WTC11 (cell line): ENCODE results near the gene LCAT. TPM values are rescaled to one million over a fixed set of nuclear protein-coding genes. Genes with fewer than 3 reads are reported as not detected.
"Not testable (repeated sequence)": the region's sequence is repeated elsewhere in the genome, so short reads cannot be mapped to it uniquely, and the experiment has no call there.

Experiments used
- ATAC-seq: fragments of 200-7000 bp; cut with Tn5 transposase; 2 replicates; pipeline ENCODE4 v1.10.0; 2021; ENCODE audit warnings: mild to moderate bottlenecking, moderate library complexity
- CTCF ChIA-PET: fragments of 300-600 bp; sonication (Branson Sonifier 250); formaldehyde crosslinking; loops from one replicate; lab custom pipeline; 2021; ENCODE audit warnings: antibody characterized with exemption; lab: Charles Lee
- POLR2A ChIA-PET: fragments of 350-600 bp; sonication (Branson Sonifier 250); formaldehyde crosslinking; loops from one replicate; lab custom pipeline; 2021; ENCODE audit warnings: antibody characterized with exemption; lab: Charles Lee
- DNase-seq: peaks from one replicate; pipeline ENCODE4 v3.0.0; 2021; ENCODE audit warnings: low spot score
- H3K27ac Mint-ChIP-seq: 2 replicates; pipeline ENCODE4 v1.8.0; 2021; ENCODE audit warnings: mixed read lengths
- H3K27me3 Mint-ChIP-seq: 2 replicates; pipeline ENCODE4 v1.8.0; 2021; ENCODE audit warnings: low read depth, mild to moderate bottlenecking, moderate library complexity, mixed read lengths
- H3K36me3 Mint-ChIP-seq: 2 replicates; pipeline ENCODE4 v1.8.0; 2021; ENCODE audit warnings: mixed read lengths
- H3K4me1 Mint-ChIP-seq: 2 replicates; pipeline ENCODE4 v1.8.0; 2022; ENCODE audit warnings: mixed read lengths
- H3K4me3 Mint-ChIP-seq: 2 replicates; pipeline ENCODE4 v1.8.0; 2021; ENCODE audit warnings: mild to moderate bottlenecking, moderate library complexity, mixed read lengths
- H3K9me3 Mint-ChIP-seq: 2 replicates; pipeline ENCODE4 v1.8.0; 2021; ENCODE audit warnings: mixed read lengths
- E2F5 ChIP-seq: sonication (generic); formaldehyde crosslinking; IDR thresholded peaks from 2 replicates; pipeline ENCODE4 v1.8.1; 2022; ENCODE audit warnings: mild to moderate bottlenecking, moderate library complexity, missing genetic modification reagents
- ELF4 ChIP-seq: sonication (generic); formaldehyde crosslinking; IDR thresholded peaks from 2 replicates; pipeline ENCODE4 v1.8.1; 2022; ENCODE audit warnings: low read depth, mild to moderate bottlenecking, moderate library complexity, missing genetic modification reagents
- EMX1 ChIP-seq: fragments of 250-450 bp; sonication (Bioruptor Pico); IDR thresholded peaks from 2 replicates; pipeline ENCODE4 v1.8.0; 2021; ENCODE audit warnings: mild to moderate bottlenecking
- ESRRA ChIP-seq: sonication (generic); formaldehyde crosslinking; IDR thresholded peaks from 2 replicates; pipeline ENCODE4 v1.8.1; 2022; ENCODE audit warnings: mild to moderate bottlenecking, missing genetic modification reagents, borderline replicate concordance
- FOXJ3 ChIP-seq: sonication (generic); formaldehyde crosslinking; IDR thresholded peaks from 2 replicates; pipeline ENCODE4 v1.9.0; 2021; ENCODE audit warnings: missing genetic modification reagents, mild to moderate bottlenecking, borderline replicate concordance
- GABPB1 ChIP-seq: sonication (generic); formaldehyde crosslinking; IDR thresholded peaks from 2 replicates; pipeline ENCODE4 v1.8.1; 2023; ENCODE audit warnings: mild to moderate bottlenecking, missing genetic modification reagents
- GRHL2 ChIP-seq: fragments of 250-450 bp; sonication (Bioruptor Pico); IDR thresholded peaks from 2 replicates; pipeline ENCODE4 v1.8.0; 2022; ENCODE audit warnings: mild to moderate bottlenecking, moderate library complexity; ENCODE audit not compliant: insufficient replicate concordance, severe bottlenecking
- GTF2I ChIP-seq: fragments of 250-450 bp; sonication (Bioruptor Pico); conservative IDR thresholded peaks from 2 replicates; pipeline ENCODE4 v1.4.0; 2021; ENCODE audit warnings: mild to moderate bottlenecking
- JAZF1 ChIP-seq: fragments of 250-450 bp; sonication (Bioruptor Pico); IDR thresholded peaks from 2 replicates; pipeline ENCODE4 v1.9.0; 2021; ENCODE audit warnings: moderate library complexity, mild to moderate bottlenecking, inconsistent platforms
- MYBL2 ChIP-seq: sonication (generic); formaldehyde crosslinking; IDR thresholded peaks from 2 replicates; pipeline ENCODE4 v1.8.1; 2023; ENCODE audit warnings: mild to moderate bottlenecking, moderate library complexity, missing genetic modification reagents
- NR1H2 ChIP-seq: sonication (generic); formaldehyde crosslinking; IDR thresholded peaks from 2 replicates; pipeline ENCODE4 v1.9.0; 2021; ENCODE audit warnings: mild to moderate bottlenecking, moderate library complexity, missing genetic modification reagents
- PRDM15 ChIP-seq: sonication (generic); formaldehyde crosslinking; IDR thresholded peaks from 2 replicates; pipeline ENCODE4 v1.8.0; 2022; ENCODE audit warnings: missing genetic modification reagents
- TCF7 ChIP-seq: sonication (generic); formaldehyde crosslinking; IDR thresholded peaks from 2 replicates; pipeline ENCODE4 v1.8.0; 2022; ENCODE audit warnings: mild to moderate bottlenecking, low read depth, missing genetic modification reagents, moderate library complexity
- TP53 ChIP-seq: sonication (generic); formaldehyde crosslinking; IDR thresholded peaks from 2 replicates; pipeline ENCODE4 v1.8.1; 2023; ENCODE audit warnings: mild to moderate bottlenecking, missing genetic modification reagents
- total RNA-seq: library from RNA; stranded (reverse); gene quantifications from 3 replicates; pipeline ENCODE4 v1.2.3, GENCODE V29; 2021
- TF ChIP-seq, protein P1 (sequence below): fragments of 250-450 bp; sonication (Bioruptor Pico); IDR thresholded peaks from 2 replicates; pipeline ENCODE4 v1.9.0; 2021; ENCODE audit warnings: mild to moderate bottlenecking
- TF ChIP-seq, protein P2 (sequence below): fragments of 250-450 bp; sonication (Bioruptor Pico); IDR thresholded peaks from 2 replicates; pipeline ENCODE4 v1.9.0; 2021; ENCODE audit warnings: moderate library complexity, mild to moderate bottlenecking, inconsistent platforms, borderline replicate concordance
- TF ChIP-seq, protein P3 (sequence below): sonication (generic); formaldehyde crosslinking; conservative IDR thresholded peaks from 2 replicates; pipeline ENCODE4 v1.8.1; 2023; ENCODE audit warnings: mild to moderate bottlenecking, low read depth, missing genetic modification reagents, moderate library complexity

LCAT gene
- total RNA-seq, 1 experiment from 2014 or later, result 38.3 TPM

- Mint-ChIP-seq H3K27ac (peak overlapping the region; percentile 91), H3K36me3 (no peaks in the 10 kb centered on the region; the same call in 1 of the 2 replicates), H3K4me3 (peak overlapping the region; percentile 32; the same call in 1 of the 2 replicates), H3K27me3 (no peaks in the 10 kb centered on the region; the same call in 1 of the 2 replicates), H3K9me3 (no peaks in the 10 kb centered on the region), H3K4me1 (peaks cover 38% of the 10 kb centered on the region)
- no peak for DNase-seq
- CTCF ChIA-PET, result interaction anchor here (0.7 to 2.5 kb wide), 10 partner anchors 10 to 126 kb away, joined by 3 to 24 read pairs (median 4); partner anchors contain the start of genes LCAT and NRN1L
- POLR2A ChIA-PET, result no interaction called here
- TF ChIP-seq TP53 (CRISPR knock-in tag) (no peak), PRDM15 (CRISPR knock-in tag) (no peak), GRHL2 (CRISPR knock-in tag) (no peak), TCF7 (no peak), E2F5 (CRISPR knock-in tag) (no peak), GABPB1 (CRISPR knock-in tag) (no peak), ESRRA (CRISPR knock-in tag) (no peak)
- TF ChIP-seq, protein P1, sequence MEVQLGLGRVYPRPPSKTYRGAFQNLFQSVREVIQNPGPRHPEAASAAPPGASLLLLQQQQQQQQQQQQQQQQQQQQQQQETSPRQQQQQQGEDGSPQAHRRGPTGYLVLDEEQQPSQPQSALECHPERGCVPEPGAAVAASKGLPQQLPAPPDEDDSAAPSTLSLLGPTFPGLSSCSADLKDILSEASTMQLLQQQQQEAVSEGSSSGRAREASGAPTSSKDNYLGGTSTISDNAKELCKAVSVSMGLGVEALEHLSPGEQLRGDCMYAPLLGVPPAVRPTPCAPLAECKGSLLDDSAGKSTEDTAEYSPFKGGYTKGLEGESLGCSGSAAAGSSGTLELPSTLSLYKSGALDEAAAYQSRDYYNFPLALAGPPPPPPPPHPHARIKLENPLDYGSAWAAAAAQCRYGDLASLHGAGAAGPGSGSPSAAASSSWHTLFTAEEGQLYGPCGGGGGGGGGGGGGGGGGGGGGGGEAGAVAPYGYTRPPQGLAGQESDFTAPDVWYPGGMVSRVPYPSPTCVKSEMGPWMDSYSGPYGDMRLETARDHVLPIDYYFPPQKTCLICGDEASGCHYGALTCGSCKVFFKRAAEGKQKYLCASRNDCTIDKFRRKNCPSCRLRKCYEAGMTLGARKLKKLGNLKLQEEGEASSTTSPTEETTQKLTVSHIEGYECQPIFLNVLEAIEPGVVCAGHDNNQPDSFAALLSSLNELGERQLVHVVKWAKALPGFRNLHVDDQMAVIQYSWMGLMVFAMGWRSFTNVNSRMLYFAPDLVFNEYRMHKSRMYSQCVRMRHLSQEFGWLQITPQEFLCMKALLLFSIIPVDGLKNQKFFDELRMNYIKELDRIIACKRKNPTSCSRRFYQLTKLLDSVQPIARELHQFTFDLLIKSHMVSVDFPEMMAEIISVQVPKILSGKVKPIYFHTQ (CRISPR knock-in tag), result no peak
- TF ChIP-seq, protein P2, sequence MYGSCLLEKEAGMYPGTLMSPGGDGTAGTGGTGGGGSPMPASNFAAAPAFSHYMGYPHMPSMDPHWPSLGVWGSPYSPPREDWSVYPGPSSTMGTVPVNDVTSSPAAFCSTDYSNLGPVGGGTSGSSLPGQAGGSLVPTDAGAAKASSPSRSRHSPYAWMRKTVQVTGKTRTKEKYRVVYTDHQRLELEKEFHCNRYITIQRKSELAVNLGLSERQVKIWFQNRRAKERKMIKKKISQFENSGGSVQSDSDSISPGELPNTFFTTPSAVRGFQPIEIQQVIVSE (CRISPR knock-in tag), result no peak
- TF ChIP-seq, all 79 proteins: peak for 0
- ATAC-seq, result no peak; the same call in none of the 2 replicates
These were observed 27.8 kb downstream of the LCAT start for GRCh38 chr16:67915831-67916723.

DNA sequence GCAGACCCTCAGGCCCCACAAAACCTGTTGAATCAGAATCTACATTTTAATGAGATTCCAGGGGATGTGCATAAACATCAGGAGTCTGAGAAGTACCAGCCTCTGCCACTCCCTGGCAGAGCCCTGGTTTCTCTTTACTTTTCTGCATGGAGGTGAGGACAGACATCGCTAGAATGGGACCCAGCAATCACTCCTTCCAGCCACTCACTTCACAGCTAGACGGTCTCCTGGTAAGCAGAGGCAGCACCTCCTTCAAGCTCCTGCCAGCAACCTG is 28.5 kb downstream of the LCAT start:
- peaks cover 38% of the 10 kb centered on the region for H3K4me1 Mint-ChIP-seq
- not testable (repeated sequence) for DNase-seq, H3K36me3 Mint-ChIP-seq, H3K27me3 Mint-ChIP-seq, H3K9me3 Mint-ChIP-seq
- CTCF ChIA-PET, result interaction anchor here (0.7 to 2.5 kb wide), 11 partner anchors 9 to 127 kb away, joined by 3 to 24 read pairs (median 4); partner anchors contain the start of genes DDX28, DUS2, LCAT and NRN1L
- peak overlapping the region; percentile 32; the same call in 1 of the 2 replicates for H3K4me3 Mint-ChIP-seq
- ATAC-seq, result peak; percentile 60
- H3K27ac Mint-ChIP-seq, result peak overlapping the region; percentile 91
- POLR2A ChIA-PET, result interaction anchor here (0.8 kb wide), 1 partner anchor 31 kb away, joined by 3 read pairs; no protein-coding TSS in a partner anchor

- DNase-seq, result no peak
- no peak for TF ChIP-seq NR1H2 (CRISPR knock-in tag)
- TF ChIP-seq, protein P3, sequence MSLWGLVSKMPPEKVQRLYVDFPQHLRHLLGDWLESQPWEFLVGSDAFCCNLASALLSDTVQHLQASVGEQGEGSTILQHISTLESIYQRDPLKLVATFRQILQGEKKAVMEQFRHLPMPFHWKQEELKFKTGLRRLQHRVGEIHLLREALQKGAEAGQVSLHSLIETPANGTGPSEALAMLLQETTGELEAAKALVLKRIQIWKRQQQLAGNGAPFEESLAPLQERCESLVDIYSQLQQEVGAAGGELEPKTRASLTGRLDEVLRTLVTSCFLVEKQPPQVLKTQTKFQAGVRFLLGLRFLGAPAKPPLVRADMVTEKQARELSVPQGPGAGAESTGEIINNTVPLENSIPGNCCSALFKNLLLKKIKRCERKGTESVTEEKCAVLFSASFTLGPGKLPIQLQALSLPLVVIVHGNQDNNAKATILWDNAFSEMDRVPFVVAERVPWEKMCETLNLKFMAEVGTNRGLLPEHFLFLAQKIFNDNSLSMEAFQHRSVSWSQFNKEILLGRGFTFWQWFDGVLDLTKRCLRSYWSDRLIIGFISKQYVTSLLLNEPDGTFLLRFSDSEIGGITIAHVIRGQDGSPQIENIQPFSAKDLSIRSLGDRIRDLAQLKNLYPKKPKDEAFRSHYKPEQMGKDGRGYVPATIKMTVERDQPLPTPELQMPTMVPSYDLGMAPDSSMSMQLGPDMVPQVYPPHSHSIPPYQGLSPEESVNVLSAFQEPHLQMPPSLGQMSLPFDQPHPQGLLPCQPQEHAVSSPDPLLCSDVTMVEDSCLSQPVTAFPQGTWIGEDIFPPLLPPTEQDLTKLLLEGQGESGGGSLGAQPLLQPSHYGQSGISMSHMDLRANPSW, result no peak
- no peak for TF ChIP-seq FOXJ3 (CRISPR knock-in tag)
- no peak for TF ChIP-seq GTF2I
- no peak for TF ChIP-seq MYBL2 (CRISPR knock-in tag)
- TF ChIP-seq JAZF1 (CRISPR knock-in tag), result no peak
- no peak for TF ChIP-seq EMX1
- TF ChIP-seq ELF4 (CRISPR knock-in tag), result no peak
These were observed 29.0 kb downstream of the LCAT start for GRCh38 chr16:67914758-67915495.

More at GRCh38 chr16:67914758-67915495, 29.0 kb downstream of the LCAT start:
- CTCF ChIA-PET, result interaction anchor here (0.7 to 2.5 kb wide), 11 partner anchors 10 to 127 kb away, joined by 3 to 24 read pairs (median 4); partner anchors contain the start of genes DDX28, DUS2, LCAT and NRN1L
- Mint-ChIP-seq H3K4me3 (peak overlapping the region; percentile 32), H3K9me3 (no peaks in the 10 kb centered on the region), H3K27ac (peak overlapping the region; percentile 91), H3K27me3 (no peaks in the 10 kb centered on the region; the same call in 1 of the 2 replicates), H3K36me3 (peaks cover 5% of the 10 kb centered on the region), H3K4me1 (peaks cover 38% of the 10 kb centered on the region)
- POLR2A ChIA-PET, result interaction anchor here (0.8 kb wide), 1 partner anchor 31 kb away, joined by 3 read pairs; no protein-coding TSS in a partner anchor
- ATAC-seq, result peak; percentile 33; the same call in 1 of the 2 replicates
